Activated B cell treated with CpG ODN at 0.5 μM for 24 hours (primary cell): Measurements from ENCODE around the gene NDUFAF8. TPM values are rescaled to one million over a fixed set of nuclear protein-coding genes. Genes with fewer than 3 reads are reported as not detected.

Experiments used
- ATAC-seq: fragments of 200-7000 bp; cut with Tn5 transposase; one replicate; pipeline ENCODE4 v1.10.0; 2021; ENCODE audit warnings: low read depth, mild to moderate bottlenecking, moderate library complexity
- CTCF ChIA-PET: fragments of 350-600 bp; sonication (Branson Sonifier 250); formaldehyde crosslinking; loops from one replicate; lab custom pipeline; 2021; ENCODE audit warnings: antibody characterized with exemption; lab: Charles Lee
- POLR2A ChIA-PET: fragments of 350-600 bp; sonication (Branson Sonifier 250); formaldehyde crosslinking; loops from one replicate; lab custom pipeline; 2021; ENCODE audit warnings: antibody characterized with exemption; lab: Charles Lee
- DNase-seq: peaks from one replicate; pipeline ENCODE4 v3.0.0; 2022
- H3K27ac Mint-ChIP-seq: one replicate; pipeline ENCODE4 v1.8.0; 2020; ENCODE audit warnings: mixed read lengths
- H3K27me3 Mint-ChIP-seq: one replicate; pipeline ENCODE4 v1.8.0; 2021; ENCODE audit warnings: mixed read lengths
- H3K36me3 Mint-ChIP-seq: one replicate; pipeline ENCODE4 v1.8.0; 2021; ENCODE audit warnings: low read depth, mixed read lengths
- H3K4me1 Mint-ChIP-seq: one replicate; pipeline ENCODE4 v1.8.0; 2021; ENCODE audit warnings: mixed read lengths
- H3K4me3 Mint-ChIP-seq: one replicate; pipeline ENCODE4 v1.8.0; 2020; ENCODE audit warnings: mild to moderate bottlenecking, mixed read lengths
- H3K9me3 Mint-ChIP-seq: one replicate; pipeline ENCODE4 v1.8.0; 2020; ENCODE audit warnings: mixed read lengths
- intact Hi-C: fragments of 100-400 bp; cut with micrococcal nuclease; formaldehyde crosslinking; loops from one replicate; pipeline ENCODE4 v1.15.1; 2024
- total RNA-seq: library from RNA; stranded (reverse); gene quantifications from 2 replicates; pipeline ENCODE4 v1.2.3, GENCODE V29; 2022
- TF ChIP-seq, protein P1 (sequence below): fragments of 200-600 bp; IDR thresholded peaks from one replicate; pipeline ENCODE4 v1.8.0; 2022; ENCODE audit warnings: antibody characterized with exemption, mild to moderate bottlenecking

NDUFAF8 gene
- 52.8 and 55.8 TPM in 2 replicates for total RNA-seq

- Mint-ChIP-seq H3K27ac (peak within 1 kb of the TSS; percentile 88), H3K4me3 (peak within 1 kb of the TSS; percentile 93), H3K4me1 (peaks cover 47% of the 10 kb centered on the region), H3K27me3 (no peaks in the 10 kb centered on the region), H3K36me3 (peaks cover 24% of the 10 kb centered on the region), H3K9me3 (no peaks in the 10 kb centered on the region)
- POLR2A ChIA-PET, result interaction anchor here (0.6 to 3.5 kb wide), 22 partner anchors 10 to 974 kb away, joined by 3 to 79 read pairs (median 6); partner anchors contain the start of genes ACTG1, ARL16, CEP131 and FAAP100
- DNase-seq, result peak; percentile 86
- intact Hi-C loops, result loop anchor here (1.0 to 5.0 kb wide), 4 partner anchors 11 to 977 kb away; partner anchors contain the start of genes BAIAP2 and RNF213
- TF ChIP-seq, protein P1, sequence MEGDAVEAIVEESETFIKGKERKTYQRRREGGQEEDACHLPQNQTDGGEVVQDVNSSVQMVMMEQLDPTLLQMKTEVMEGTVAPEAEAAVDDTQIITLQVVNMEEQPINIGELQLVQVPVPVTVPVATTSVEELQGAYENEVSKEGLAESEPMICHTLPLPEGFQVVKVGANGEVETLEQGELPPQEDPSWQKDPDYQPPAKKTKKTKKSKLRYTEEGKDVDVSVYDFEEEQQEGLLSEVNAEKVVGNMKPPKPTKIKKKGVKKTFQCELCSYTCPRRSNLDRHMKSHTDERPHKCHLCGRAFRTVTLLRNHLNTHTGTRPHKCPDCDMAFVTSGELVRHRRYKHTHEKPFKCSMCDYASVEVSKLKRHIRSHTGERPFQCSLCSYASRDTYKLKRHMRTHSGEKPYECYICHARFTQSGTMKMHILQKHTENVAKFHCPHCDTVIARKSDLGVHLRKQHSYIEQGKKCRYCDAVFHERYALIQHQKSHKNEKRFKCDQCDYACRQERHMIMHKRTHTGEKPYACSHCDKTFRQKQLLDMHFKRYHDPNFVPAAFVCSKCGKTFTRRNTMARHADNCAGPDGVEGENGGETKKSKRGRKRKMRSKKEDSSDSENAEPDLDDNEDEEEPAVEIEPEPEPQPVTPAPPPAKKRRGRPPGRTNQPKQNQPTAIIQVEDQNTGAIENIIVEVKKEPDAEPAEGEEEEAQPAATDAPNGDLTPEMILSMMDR, result no peak
- peak; percentile 95 for ATAC-seq
- CTCF ChIA-PET, result interaction anchor here (0.7 to 1.4 kb wide), 5 partner anchors 9 to 46 kb away, joined by 3 to 5 read pairs (median 3); partner anchors contain the start of gene CEP131
Measured at GRCh38 chr17:81238815-81239713, at the start of gene NDUFAF8, which contains the start of gene TEPSIN. TSS of gene NDUFAF8 (plus strand) at chr17:81239318. CDS start at chr17:81239364, 46 bp downstream. TSS of gene TEPSIN (minus strand) at chr17:81239055. CDS start at chr17:81239033, 22 bp downstream.

GRCh38 chr17:81189670-81190530 lies 49.2 kb upstream of the NDUFAF8 start:
- ChIA-PET CTCF (no interaction called here), POLR2A (interaction anchor here (1.0 kb wide), 1 partner anchor 33 kb away, joined by 4 read pairs; the partner anchor contains the start of gene CEP131)
- H3K9me3 Mint-ChIP-seq, result no peaks in the 10 kb centered on the region
- H3K27me3 Mint-ChIP-seq, result no peaks in the 10 kb centered on the region
- ATAC-seq (no peak), DNase-seq (no peak)
- no peak overlapping the region for H3K4me3 Mint-ChIP-seq
- TF ChIP-seq, protein P1, result no peak
- H3K27ac Mint-ChIP-seq, result no peak overlapping the region
- intact Hi-C loops, result no loop called here
- no peaks in the 10 kb centered on the region for H3K4me1 Mint-ChIP-seq
- H3K36me3 Mint-ChIP-seq, result peaks cover 25% of the 10 kb centered on the region

DNA sequence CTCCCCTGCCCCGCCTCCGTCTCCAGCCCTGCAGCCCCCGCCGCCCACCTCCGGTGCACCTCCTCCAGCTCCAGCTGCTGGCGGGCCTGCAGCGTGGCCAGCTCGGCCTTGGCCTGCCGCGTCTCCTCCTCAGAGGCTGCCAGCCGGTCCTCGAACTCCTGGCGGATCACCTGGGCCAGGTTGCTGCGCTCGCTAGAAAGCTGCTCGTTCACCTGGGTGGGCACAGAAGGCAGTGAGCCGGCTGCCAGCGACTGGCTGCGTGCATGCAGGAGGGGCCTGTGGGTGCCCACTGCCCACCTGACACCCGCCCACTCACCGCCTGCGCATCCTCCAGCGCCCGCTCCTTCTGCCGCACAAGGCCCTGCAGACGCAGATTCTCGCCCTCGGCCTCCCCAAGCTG lies 48.5 kb upstream of the NDUFAF8 start:
- POLR2A ChIA-PET, result no interaction called here
- TF ChIP-seq, protein P1, result no peak
- Mint-ChIP-seq H3K27ac (no peak overlapping the region), H3K27me3 (no peaks in the 10 kb centered on the region), H3K4me3 (no peak overlapping the region), H3K36me3 (peaks cover 25% of the 10 kb centered on the region), H3K4me1 (no peaks in the 10 kb centered on the region), H3K9me3 (no peaks in the 10 kb centered on the region)
- no peak for ATAC-seq
- DNase-seq, result no peak
- CTCF ChIA-PET, result no interaction called here
- intact Hi-C loops, result no loop called here

GRCh38 chr17:81191116-81191515 lies 48.0 kb upstream of the NDUFAF8 start:
- intact Hi-C loops, result no loop called here
- Mint-ChIP-seq H3K4me3 (no peak overlapping the region), H3K27ac (no peak overlapping the region), H3K36me3 (peaks cover 25% of the 10 kb centered on the region), H3K27me3 (no peaks in the 10 kb centered on the region), H3K4me1 (no peaks in the 10 kb centered on the region), H3K9me3 (no peaks in the 10 kb centered on the region)
- ChIA-PET POLR2A (no interaction called here), CTCF (no interaction called here)
- ATAC-seq (no peak), DNase-seq (no peak)
- TF ChIP-seq, protein P1, result no peak
